HepG2 (cell line): ENCODE measurements around the gene DPH6. TPM values are rescaled to one million over a fixed set of nuclear protein-coding genes. Genes with fewer than 3 reads are reported as not detected.
A peak's percentile ranks its signal among the peaks of the same experiment; 100 is the strongest.

Experiments
- AKNA ChIP-seq: sonication (generic); formaldehyde crosslinking; IDR thresholded peaks from 2 replicates; pipeline ENCODE4 v1.4.0; 2020; ENCODE audit warnings: missing genetic modification reagents, borderline replicate concordance
- BATF2 ChIP-seq: sonication (generic); formaldehyde crosslinking; IDR thresholded peaks from 2 replicates; pipeline ENCODE4 v1.8.0; 2022; ENCODE audit warnings: mild to moderate bottlenecking, missing genetic modification reagents, moderate library complexity
- IKZF5 ChIP-seq: IDR thresholded peaks from 2 replicates; pipeline ENCODE4 v1.6.1; 2018; ENCODE audit warnings: missing genetic modification reagents, mild to moderate bottlenecking, missing compliant biosample characterization
- KLF12 ChIP-seq: sonication (generic); formaldehyde crosslinking; IDR thresholded peaks from 2 replicates; pipeline ENCODE4 v1.4.0; 2020; ENCODE audit warnings: missing genetic modification reagents, borderline replicate concordance
- MTERF4 ChIP-seq: sonication (generic); formaldehyde crosslinking; IDR thresholded peaks from 2 replicates; pipeline ENCODE4 v1.8.0; 2023; ENCODE audit warnings: mild to moderate bottlenecking, missing genetic modification reagents
- NFE2 ChIP-seq: sonication (generic); formaldehyde crosslinking; IDR thresholded peaks from 2 replicates; pipeline ENCODE4 v1.4.0; 2020; ENCODE audit warnings: missing genetic modification reagents
- PAF1 ChIP-seq: IDR thresholded peaks from 2 replicates; pipeline ENCODE4 v1.6.1; 2016; ENCODE audit warnings: missing genetic modification reagents, missing compliant biosample characterization
- PTBP1 ChIP-seq: fragments of 200-400 bp; formaldehyde crosslinking; IDR thresholded peaks from 2 replicates; pipeline ENCODE4 v1.6.1; 2018; ENCODE audit warnings: low read length, low read depth; ENCODE audit not compliant: poor library complexity, severe bottlenecking
- TBP ChIP-seq: sonication (generic); formaldehyde crosslinking; IDR thresholded peaks from 2 replicates; pipeline ENCODE4 v1.5.0; 2020; ENCODE audit warnings: missing genetic modification reagents
- ZNF572 ChIP-seq: sonication (generic); formaldehyde crosslinking; IDR thresholded peaks from 2 replicates; pipeline ENCODE4 v1.5.1; 2020; ENCODE audit warnings: mild to moderate bottlenecking, missing genetic modification reagents
- ZNF746 ChIP-seq: sonication (generic); formaldehyde crosslinking; IDR thresholded peaks from 2 replicates; pipeline ENCODE4 v1.8.0; 2022; ENCODE audit warnings: mild to moderate bottlenecking, missing genetic modification reagents
- ZNF792 ChIP-seq: IDR thresholded peaks from 2 replicates; pipeline ENCODE4 v1.6.1; 2016
- polyA plus RNA-seq, 8 experiments: library from polyadenylated mRNA; depleted of rRNA in 3 of 8; stranded (reverse) in 7 of 8; unstranded in 1 of 8; fragments of >200 nt; fragmentation: Illumina TruSeq in 4 of 8; extraction: Trizol in 4 of 8; gene quantifications; 2 replicates each; pipeline versions ENCODE4 v1.2.1 to v1.2.3, GENCODE V29; 2011 to 2016; ENCODE audit warnings: low read depth in 4 of 8, missing spikeins in 1 of 8, mixed read lengths in 1 of 8; ENCODE audit not compliant: insufficient read depth in 1 of 8
- total RNA-seq, 5 experiments: library from RNA; depleted of rRNA; stranded (reverse); fragments of >200 nt; fragmentation: Illumina TruSeq; extraction: Trizol; gene quantifications; 2 replicates each; pipeline ENCODE4 v1.2.3, GENCODE V29; 2016; ENCODE audit warnings: low read depth in 1 of 5
- TF ChIP-seq, protein P1 (sequence below): IDR thresholded peaks from 2 replicates; pipeline ENCODE4 v1.6.1; 2012; ENCODE audit warnings: low read length, improper control_type of control experiment
- TF ChIP-seq, protein P2 (sequence below): fragments of 450-650 bp; IDR thresholded peaks from 2 replicates; pipeline ENCODE4 v1.6.1; 2017; ENCODE audit warnings: mild to moderate bottlenecking

DPH6 gene
- total and polyA plus RNA-seq, 2 of the 13 experiments (the other 11 are each of a cell fraction or from before 2014, with no cell fraction given) = 10.2 to 25.8 TPM

DNA sequence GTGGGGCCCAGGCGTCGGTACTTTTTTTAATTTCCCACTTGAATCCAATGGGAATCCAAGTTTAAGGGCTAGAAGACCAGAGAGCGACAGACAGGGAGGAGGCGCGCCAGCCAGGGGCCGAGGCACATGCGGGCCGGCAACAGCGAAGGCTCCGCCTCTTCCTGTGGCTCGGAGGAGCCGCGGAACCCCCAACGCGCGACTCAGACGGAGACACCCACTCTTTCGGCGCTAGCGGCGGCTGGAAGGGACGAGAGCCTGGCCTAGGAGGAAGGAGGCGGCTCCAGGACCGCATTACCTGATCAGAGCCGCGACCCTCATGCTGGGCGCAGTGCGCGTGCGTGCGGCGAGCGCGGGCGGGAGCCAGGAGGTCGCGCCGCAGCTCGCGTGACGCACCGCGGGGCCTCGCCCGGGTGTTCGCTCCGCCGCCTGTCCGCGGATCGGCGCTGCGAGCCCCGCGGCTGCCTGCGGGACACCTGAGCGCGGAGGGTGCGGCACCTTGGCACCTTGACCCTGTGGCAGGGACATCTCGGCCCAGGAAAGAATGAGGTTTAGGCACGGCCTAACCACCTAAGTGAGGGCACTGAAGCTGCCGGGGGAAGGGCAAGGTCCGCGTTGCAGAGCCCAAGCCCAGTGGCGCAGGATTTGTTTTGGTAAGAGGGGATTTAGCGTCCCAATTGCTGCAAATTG lies at the start of gene DPH6 (continued):
- no peak for TF ChIP-seq PTBP1
- TF ChIP-seq ZNF572 (CRISPR knock-in tag) = no peak
- no peak for TF ChIP-seq TBP
- no peak for TF ChIP-seq PAF1
- TF ChIP-seq ZNF746 = no peak; the same call in 1 of the 2 replicates
- peak; percentile 73 for TF ChIP-seq ZNF792 (CRISPR knock-in tag)
- no peak; the same call in 1 of the 2 replicates for TF ChIP-seq IKZF5 (CRISPR knock-in tag)
- no peak for TF ChIP-seq NFE2 (CRISPR knock-in tag)
- TF ChIP-seq, protein P1, sequence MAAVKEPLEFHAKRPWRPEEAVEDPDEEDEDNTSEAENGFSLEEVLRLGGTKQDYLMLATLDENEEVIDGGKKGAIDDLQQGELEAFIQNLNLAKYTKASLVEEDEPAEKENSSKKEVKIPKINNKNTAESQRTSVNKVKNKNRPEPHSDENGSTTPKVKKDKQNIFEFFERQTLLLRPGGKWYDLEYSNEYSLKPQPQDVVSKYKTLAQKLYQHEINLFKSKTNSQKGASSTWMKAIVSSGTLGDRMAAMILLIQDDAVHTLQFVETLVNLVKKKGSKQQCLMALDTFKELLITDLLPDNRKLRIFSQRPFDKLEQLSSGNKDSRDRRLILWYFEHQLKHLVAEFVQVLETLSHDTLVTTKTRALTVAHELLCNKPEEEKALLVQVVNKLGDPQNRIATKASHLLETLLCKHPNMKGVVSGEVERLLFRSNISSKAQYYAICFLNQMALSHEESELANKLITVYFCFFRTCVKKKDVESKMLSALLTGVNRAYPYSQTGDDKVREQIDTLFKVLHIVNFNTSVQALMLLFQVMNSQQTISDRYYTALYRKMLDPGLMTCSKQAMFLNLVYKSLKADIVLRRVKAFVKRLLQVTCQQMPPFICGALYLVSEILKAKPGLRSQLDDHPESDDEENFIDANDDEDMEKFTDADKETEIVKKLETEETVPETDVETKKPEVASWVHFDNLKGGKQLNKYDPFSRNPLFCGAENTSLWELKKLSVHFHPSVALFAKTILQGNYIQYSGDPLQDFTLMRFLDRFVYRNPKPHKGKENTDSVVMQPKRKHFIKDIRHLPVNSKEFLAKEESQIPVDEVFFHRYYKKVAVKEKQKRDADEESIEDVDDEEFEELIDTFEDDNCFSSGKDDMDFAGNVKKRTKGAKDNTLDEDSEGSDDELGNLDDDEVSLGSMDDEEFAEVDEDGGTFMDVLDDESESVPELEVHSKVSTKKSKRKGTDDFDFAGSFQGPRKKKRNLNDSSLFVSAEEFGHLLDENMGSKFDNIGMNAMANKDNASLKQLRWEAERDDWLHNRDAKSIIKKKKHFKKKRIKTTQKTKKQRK = no peak
- TF ChIP-seq KLF12 (CRISPR knock-in tag) = peak; percentile 41; the same call in 1 of the 2 replicates
- TF ChIP-seq AKNA (CRISPR knock-in tag) = no peak; the same call in 1 of the 2 replicates
- 0 out of 2 replicates have a peak, but pooled peaks have one; percentile 57 for TF ChIP-seq BATF2 (CRISPR knock-in tag)
- TF ChIP-seq, protein P2, sequence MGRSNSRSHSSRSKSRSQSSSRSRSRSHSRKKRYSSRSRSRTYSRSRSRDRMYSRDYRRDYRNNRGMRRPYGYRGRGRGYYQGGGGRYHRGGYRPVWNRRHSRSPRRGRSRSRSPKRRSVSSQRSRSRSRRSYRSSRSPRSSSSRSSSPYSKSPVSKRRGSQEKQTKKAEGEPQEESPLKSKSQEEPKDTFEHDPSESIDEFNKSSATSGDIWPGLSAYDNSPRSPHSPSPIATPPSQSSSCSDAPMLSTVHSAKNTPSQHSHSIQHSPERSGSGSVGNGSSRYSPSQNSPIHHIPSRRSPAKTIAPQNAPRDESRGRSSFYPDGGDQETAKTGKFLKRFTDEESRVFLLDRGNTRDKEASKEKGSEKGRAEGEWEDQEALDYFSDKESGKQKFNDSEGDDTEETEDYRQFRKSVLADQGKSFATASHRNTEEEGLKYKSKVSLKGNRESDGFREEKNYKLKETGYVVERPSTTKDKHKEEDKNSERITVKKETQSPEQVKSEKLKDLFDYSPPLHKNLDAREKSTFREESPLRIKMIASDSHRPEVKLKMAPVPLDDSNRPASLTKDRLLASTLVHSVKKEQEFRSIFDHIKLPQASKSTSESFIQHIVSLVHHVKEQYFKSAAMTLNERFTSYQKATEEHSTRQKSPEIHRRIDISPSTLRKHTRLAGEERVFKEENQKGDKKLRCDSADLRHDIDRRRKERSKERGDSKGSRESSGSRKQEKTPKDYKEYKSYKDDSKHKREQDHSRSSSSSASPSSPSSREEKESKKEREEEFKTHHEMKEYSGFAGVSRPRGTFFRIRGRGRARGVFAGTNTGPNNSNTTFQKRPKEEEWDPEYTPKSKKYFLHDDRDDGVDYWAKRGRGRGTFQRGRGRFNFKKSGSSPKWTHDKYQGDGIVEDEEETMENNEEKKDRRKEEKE = no peak
- TF ChIP-seq MTERF4 (CRISPR knock-in tag) = peak; percentile 92; the same call in 1 of the 2 replicates
